ENCODE results near the gene CHD1. TPM values are rescaled to one million over a fixed set of nuclear protein-coding genes. Genes with fewer than 3 reads are reported as not detected.

Gene CHD1
- 169 TPM for total RNA-seq

DNA sequence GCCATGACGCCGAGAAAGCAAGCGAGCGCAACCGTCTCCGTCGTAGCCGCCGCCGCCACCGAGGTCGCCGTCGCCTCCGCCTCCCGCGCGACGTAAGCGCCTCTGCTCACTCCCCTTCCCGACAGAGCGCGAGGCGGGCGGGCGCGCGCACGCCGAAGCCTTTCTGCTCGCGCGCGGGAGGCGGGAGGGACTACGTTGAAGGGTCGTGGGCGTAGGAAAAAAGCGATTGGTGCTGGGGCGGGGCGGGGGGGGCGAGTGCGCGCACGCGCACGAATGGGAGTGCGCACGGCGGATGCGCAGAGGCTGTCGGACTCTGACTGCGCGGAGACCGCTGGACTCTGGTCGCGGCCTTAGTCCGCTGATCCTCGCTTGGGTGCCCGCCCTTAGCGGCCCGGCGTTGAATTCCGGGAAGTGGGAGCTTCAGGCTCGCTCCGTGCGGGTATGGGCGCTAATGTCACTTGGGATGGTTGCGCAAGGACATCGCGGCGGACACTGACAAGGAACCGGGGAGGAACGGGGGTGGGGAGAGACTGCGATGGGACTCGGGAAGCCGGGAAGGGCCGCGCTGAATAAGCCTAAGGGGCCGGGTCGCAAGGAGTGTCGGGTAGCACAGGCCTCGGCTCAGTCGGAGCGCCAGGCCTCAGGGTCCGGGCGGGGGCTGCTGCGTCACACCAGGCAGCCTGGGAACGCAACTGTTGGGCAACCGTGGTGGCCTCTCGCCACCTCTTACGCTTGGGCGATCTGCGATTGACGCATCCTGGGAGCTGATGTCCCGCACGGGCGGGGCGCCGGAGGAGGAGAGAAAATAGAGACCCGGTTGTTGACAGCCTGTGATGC lies at the start of gene CHD1:
Gene CHD1, minus strand, starts transcription at position 135 of the 837 bp plus-strand sequence. CDS start 2,621 bp downstream, outside the sequence.

Other genes with a start within 250 kb of the CHD1 start
- gene RGMB, start 155.3 kb downstream of the CHD1 start, total RNA-seq, result 31.9 TPM